ENCODE data around the gene BCL7C. TPM values are rescaled to one million over a fixed set of nuclear protein-coding genes. Genes with fewer than 3 reads are reported as not detected.
"Not testable (repeated sequence)": the region's sequence is repeated elsewhere in the genome, so short reads cannot be mapped to it uniquely, and the experiment has no call there.

BCL7C gene
- 46.2 TPM for total RNA-seq

- Histone ChIP-seq H3K36me3 (peaks cover 20 to 26% of the 10 kb centered on the region in 2 donors), H3K4me3 (peak within 1 kb of the TSS; percentile 87 to 93), H3K9me3 (no peaks in the 10 kb centered on the region), H3K4me1 (peaks cover 20 to 32% of the 10 kb centered on the region in 2 donors), H3K27ac (peak within 1 kb of the TSS; percentile 99), H3K27me3 (no peaks in the 10 kb centered on the region)
- peak; percentile 70 to 96 for DNase-seq (ENCODE audit: low spot score in 2 of 2)
- peak; percentile 24 to 61 (median 53) for TF ChIP-seq CTCF (IDR thresholded peaks at IDR 0.05)
- intact Hi-C loops (cut with DNase I) = loop anchor here (1.0 to 2.0 kb wide), 3 partner anchors 19 to 63 kb away; partner anchors contain the start of gene SETD1A
These were observed at the start of gene BCL7C for GRCh38 chr16:30893744-30894539. BCL7C (minus strand) TSS chr16:30894077; CDS start chr16:30893944, 133 bp downstream.

- Histone ChIP-seq H3K27ac (peak overlapping the region; percentile 19 to 27), H3K4me3 (no peak overlapping the region), H3K4me1 (peaks cover 0 to 11% of the 10 kb centered on the region in 2 donors), H3K36me3 (peaks cover 24 to 26% of the 10 kb centered on the region in 2 donors), H3K9me3 (no peaks in the 10 kb centered on the region), H3K27me3 (no peaks in the 10 kb centered on the region)
- no peak for DNase-seq (ENCODE audit: low spot score in 2 of 2)
- intact Hi-C loops (cut with DNase I) = no loop called here
- TF ChIP-seq CTCF (IDR thresholded peaks at IDR 0.05) = no peak
These were observed 48.5 kb upstream of the BCL7C start for GRCh38 chr16:30942426-30942806.

- Histone ChIP-seq H3K27ac (peak overlapping the region; percentile 19 to 27), H3K4me1 (peaks cover 0 to 11% of the 10 kb centered on the region in 2 donors), H3K9me3 (no peaks in the 10 kb centered on the region), H3K36me3 (peaks cover 22 to 26% of the 10 kb centered on the region in 2 donors), H3K4me3 (no peak overlapping the region), H3K27me3 (no peaks in the 10 kb centered on the region)
- DNase-seq (ENCODE audit: low spot score in 2 of 2) = no peak
- TF ChIP-seq CTCF (IDR thresholded peaks at IDR 0.05) = peak; percentile 81 to 92 (median 91)
- intact Hi-C loops (cut with DNase I) = loop anchor here (2.0 kb wide), 1 partner anchor 17 kb away; no protein-coding TSS in a partner anchor
These were observed 47.9 kb upstream of the BCL7C start for GRCh38 chr16:30941600-30942425.

- H3K27me3 ChIP-seq; H3K27ac ChIP-seq; intact Hi-C loops (cut with DNase I); H3K9me3 ChIP-seq; DNase-seq (ENCODE audit: low spot score in 2 of 2); H3K4me3 ChIP-seq: not testable (repeated sequence)
- Histone ChIP-seq H3K36me3 (peaks cover 24 to 25% of the 10 kb centered on the region in 2 donors), H3K4me1 (peaks cover 0 to 11% of the 10 kb centered on the region in 2 donors)
These were observed 45.7 kb upstream of the BCL7C start for GRCh38 chr16:30939571-30939970.

GRCh38 chr16:30937692-30938091 lies 43.8 kb upstream of the BCL7C start:
- Histone ChIP-seq H3K27me3 (no peaks in the 10 kb centered on the region), H3K4me3 (no peak overlapping the region), H3K4me1 (peaks cover 0 to 11% of the 10 kb centered on the region in 2 donors), H3K9me3 (no peaks in the 10 kb centered on the region), H3K27ac (peak overlapping the region; percentile 77 to 84), H3K36me3 (peaks cover 13 to 19% of the 10 kb centered on the region in 2 donors)
- intact Hi-C loops (cut with DNase I) = no loop called here
- no peak for DNase-seq (ENCODE audit: low spot score in 2 of 2)
- no peak for TF ChIP-seq CTCF (IDR thresholded peaks at IDR 0.05)

Measured in ascending aorta (tissue), 2 donors.